DOHH2 (cell line): ENCODE measurements around the gene DUSP2.

Source experiments
- CTCF ChIP-seq: fragments of 200-600 bp; sonication (generic); IDR thresholded peaks from one replicate; pipeline ENCODE4 v1.5.1; 2014; ENCODE audit warnings: antibody characterized with exemption, mild to moderate bottlenecking, low read depth, low read length; ENCODE audit not compliant: poor library complexity, severe bottlenecking
- EZH2phosphoT487 ChIP-seq: fragments of 200-600 bp; sonication (generic); IDR thresholded peaks from 2 replicates; pipeline ENCODE4 v1.6.1; 2017; ENCODE audit warnings: borderline replicate concordance, mild to moderate bottlenecking, antibody characterized with exemption, low read length, moderate library complexity, mixed read lengths

- TF ChIP-seq CTCF (no peak), EZH2phosphoT487 (no peak)
Measured at GRCh38 chr2:96109931-96110511, 35.2 kb downstream of the DUSP2 start.
